Activated CD4-positive, CD25-positive, alpha-beta regulatory T cell treated with anti-CD3 and anti-CD28 coated beads, Interleukin-2, amount 50 U/mL, for 24 hours (primary cell): ENCODE data around the gene CLEC5A.
"Not testable (repeated sequence)": the region's sequence is repeated elsewhere in the genome, so short reads cannot be mapped to it uniquely, and the experiment has no call there.

Experiments
- ATAC-seq, 2 donors: fragments of 150-1000 bp; cut with Tn5 transposase; one replicate each; pipeline ENCODE4 v1.10.0; 2021; ENCODE audit warnings: mild to moderate bottlenecking in 1 of 2, moderate library complexity in 1 of 2

CLEC5A gene

GRCh38 chr7:141945356-141945755 is 1.4 kb downstream of the CLEC5A start:
- peak; percentile 55 to 63 for ATAC-seq

GRCh38 chr7:141944811-141945210 is 2.0 kb downstream of the CLEC5A start:
- ATAC-seq: no peak

- ATAC-seq: no peak
Measured at GRCh38 chr7:141943846-141944245, 2.9 kb downstream of the CLEC5A start.

GRCh38 chr7:141941075-141941474 is 5.7 kb downstream of the CLEC5A start:
- ATAC-seq: no peak

- no peak for ATAC-seq
Measured at GRCh38 chr7:141930211-141930610, 16.6 kb downstream of the CLEC5A start.

- ATAC-seq: no peak
Measured at GRCh38 chr7:141928845-141929195, 18.0 kb downstream of the CLEC5A start.

GRCh38 chr7:141928146-141928844 is 18.5 kb downstream of the CLEC5A start:
- ATAC-seq: no peak

- no peak for ATAC-seq
Measured at GRCh38 chr7:141920281-141920680, 26.5 kb downstream of the CLEC5A start.

- no peak for ATAC-seq
Measured at GRCh38 chr7:141916099-141916498, 30.7 kb downstream of the CLEC5A start, which contains the start of gene OR9A4. Gene OR9A4 (plus strand): TSS chr7:141916399. CDS start chr7:141918876, 2,477 bp downstream.

GRCh38 chr7:141915565-141915964 is 31.2 kb downstream of the CLEC5A start:
- ATAC-seq: no peak

- no peak for ATAC-seq
Measured at GRCh38 chr7:141911391-141911790, 35.4 kb downstream of the CLEC5A start.

GRCh38 chr7:141906285-141906684 is 40.5 kb downstream of the CLEC5A start:
- ATAC-seq: no peak

GRCh38 chr7:141899366-141899765 is 47.4 kb downstream of the CLEC5A start:
- not testable (repeated sequence) for ATAC-seq

GRCh38 chr7:141891336-141891735 is 55.4 kb downstream of the CLEC5A start:
- no peak for ATAC-seq

- no peak for ATAC-seq
Measured at GRCh38 chr7:141889321-141889720, 57.5 kb downstream of the CLEC5A start.

GRCh38 chr7:141884539-141885225 is 62.1 kb downstream of the CLEC5A start:
- peak; percentile 38 to 41 for ATAC-seq

GRCh38 chr7:141880960-141881359 is 65.8 kb downstream of the CLEC5A start:
- no peak for ATAC-seq

GRCh38 chr7:141877365-141877764 is 69.4 kb downstream of the CLEC5A start:
- ATAC-seq: no peak
